Measurements from ENCODE around the gene MAP3K10.

DNA sequence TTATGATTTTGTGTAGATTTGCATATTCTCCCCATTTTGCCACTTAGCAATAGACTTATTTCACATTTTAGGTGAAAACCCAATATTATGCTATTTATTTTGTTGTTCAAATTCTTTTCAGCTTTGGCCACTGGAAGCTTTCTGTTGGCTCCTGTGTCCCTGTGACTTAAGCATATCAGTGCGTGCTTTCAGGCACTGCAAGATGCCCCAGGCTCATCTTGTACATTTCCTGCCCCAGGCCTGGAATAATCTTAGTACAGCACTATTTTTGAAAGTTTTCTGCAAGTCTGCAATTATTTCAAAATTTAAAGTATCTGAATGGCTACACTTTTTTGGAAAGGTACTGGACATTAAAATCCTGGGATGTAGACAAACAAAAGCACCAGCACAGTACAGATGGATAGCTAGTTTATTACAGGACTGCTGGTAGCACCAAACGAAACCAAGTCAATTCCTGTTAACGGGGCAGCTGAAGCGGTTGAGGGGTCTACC is 38.7 kb downstream of the MAP3K10 start:
- TF ChIP-seq, protein P1, sequence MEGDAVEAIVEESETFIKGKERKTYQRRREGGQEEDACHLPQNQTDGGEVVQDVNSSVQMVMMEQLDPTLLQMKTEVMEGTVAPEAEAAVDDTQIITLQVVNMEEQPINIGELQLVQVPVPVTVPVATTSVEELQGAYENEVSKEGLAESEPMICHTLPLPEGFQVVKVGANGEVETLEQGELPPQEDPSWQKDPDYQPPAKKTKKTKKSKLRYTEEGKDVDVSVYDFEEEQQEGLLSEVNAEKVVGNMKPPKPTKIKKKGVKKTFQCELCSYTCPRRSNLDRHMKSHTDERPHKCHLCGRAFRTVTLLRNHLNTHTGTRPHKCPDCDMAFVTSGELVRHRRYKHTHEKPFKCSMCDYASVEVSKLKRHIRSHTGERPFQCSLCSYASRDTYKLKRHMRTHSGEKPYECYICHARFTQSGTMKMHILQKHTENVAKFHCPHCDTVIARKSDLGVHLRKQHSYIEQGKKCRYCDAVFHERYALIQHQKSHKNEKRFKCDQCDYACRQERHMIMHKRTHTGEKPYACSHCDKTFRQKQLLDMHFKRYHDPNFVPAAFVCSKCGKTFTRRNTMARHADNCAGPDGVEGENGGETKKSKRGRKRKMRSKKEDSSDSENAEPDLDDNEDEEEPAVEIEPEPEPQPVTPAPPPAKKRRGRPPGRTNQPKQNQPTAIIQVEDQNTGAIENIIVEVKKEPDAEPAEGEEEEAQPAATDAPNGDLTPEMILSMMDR (IDR thresholded peaks at IDR 0.05), result no peak
- TF ChIP-seq POLR2AphosphoS5 (IDR thresholded peaks at IDR 0.05; ENCODE audit: low read depth, low read length), result no peak
- no peak for TF ChIP-seq RAD21 (IDR thresholded peaks at IDR 0.05; ENCODE audit: low read length)
- no peak for TF ChIP-seq MAX (IDR thresholded peaks at IDR 0.05; ENCODE audit: low read depth)
- TF ChIP-seq EP300 (IDR thresholded peaks at IDR 0.05; ENCODE audit: borderline replicate concordance in 1 of 2, low read depth in 1 of 2, low read length in 1 of 2), result no peak
- TF ChIP-seq, protein P2, sequence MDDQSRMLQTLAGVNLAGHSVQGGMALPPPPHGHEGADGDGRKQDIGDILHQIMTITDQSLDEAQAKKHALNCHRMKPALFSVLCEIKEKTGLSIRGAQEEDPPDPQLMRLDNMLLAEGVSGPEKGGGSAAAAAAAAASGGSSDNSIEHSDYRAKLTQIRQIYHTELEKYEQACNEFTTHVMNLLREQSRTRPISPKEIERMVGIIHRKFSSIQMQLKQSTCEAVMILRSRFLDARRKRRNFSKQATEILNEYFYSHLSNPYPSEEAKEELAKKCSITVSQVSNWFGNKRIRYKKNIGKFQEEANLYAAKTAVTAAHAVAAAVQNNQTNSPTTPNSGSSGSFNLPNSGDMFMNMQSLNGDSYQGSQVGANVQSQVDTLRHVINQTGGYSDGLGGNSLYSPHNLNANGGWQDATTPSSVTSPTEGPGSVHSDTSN (IDR thresholded peaks at IDR 0.05), result no peak
- TF ChIP-seq TAF1 (IDR thresholded peaks at IDR 0.05; ENCODE audit: borderline replicate concordance, low read depth, low read length), result no peak
- TF ChIP-seq GABPA (IDR thresholded peaks at IDR 0.05; ENCODE audit: low read depth), result no peak

All from SK-N-SH (cell line).